Small intestine (tissue), 7 donors: Measurements from ENCODE around the gene URI1. TPM values are rescaled to one million over a fixed set of nuclear protein-coding genes. Genes with fewer than 3 reads are reported as not detected.
"Not testable (repeated sequence)": the region's sequence is repeated elsewhere in the genome, so short reads cannot be mapped to it uniquely, and the experiment has no call there.

Experiments
- DNase-seq, 2 donors: peaks; one replicate each; pipeline versions ENCODE4 v3.0.0 to v3.0.0-alpha.2; 2013
- FAIRE-seq: peaks from 2 replicates; lab custom pipeline; 2012; peaks lifted over from hg19 to GRCh38; lab: Jason Lieb, UNC
- H3K27ac ChIP-seq, 3 donors: one replicate each; pipeline ENCODE4 v1.5.1; 2013; ENCODE audit warnings: low read length in 2 of 3, mild to moderate bottlenecking in 2 of 3, control low read depth in 1 of 3, inconsistent platforms in 1 of 3, low read depth in 1 of 3, moderate library complexity in 1 of 3
- H3K27me3 ChIP-seq, 3 donors: one replicate each; pipeline ENCODE4 v1.6.1; 2013; ENCODE audit warnings: low read length in 3 of 3, inconsistent platforms in 1 of 3; ENCODE audit not compliant: control insufficient read depth in 3 of 3, insufficient read depth in 3 of 3
- H3K36me3 ChIP-seq, 3 donors: one replicate each; pipeline ENCODE4 v1.6.1; 2013; ENCODE audit warnings: low read length in 3 of 3, inconsistent platforms in 1 of 3, low read depth in 1 of 3, mild to moderate bottlenecking in 1 of 3, moderate library complexity in 1 of 3; ENCODE audit not compliant: control insufficient read depth in 3 of 3, insufficient read depth in 2 of 3
- H3K4me1 ChIP-seq, 3 donors: one replicate each; pipeline ENCODE4 v1.6.1; 2013; ENCODE audit warnings: low read length in 2 of 3, inconsistent platforms in 1 of 3, low read depth in 1 of 3, mild to moderate bottlenecking in 1 of 3, moderate library complexity in 1 of 3; ENCODE audit not compliant: control insufficient read depth in 3 of 3, insufficient read depth in 2 of 3
- H3K4me3 ChIP-seq, 3 donors: one replicate each; pipeline ENCODE4 v1.5.1; 2013; ENCODE audit warnings: low read length in 3 of 3, control low read depth in 1 of 3, inconsistent platforms in 1 of 3, low read depth in 1 of 3, mild to moderate bottlenecking in 1 of 3, moderate library complexity in 1 of 3
- H3K9me3 ChIP-seq, 2 donors: one replicate each; pipeline ENCODE4 v1.6.1; 2013; ENCODE audit warnings: low read depth in 1 of 2, low read length in 1 of 2; ENCODE audit not compliant: control insufficient read depth in 2 of 2, insufficient read depth in 1 of 2
- WGBS, 3 donors: extraction: QIAGEN DNeasy Blood & Tissue Kit; methylation state at CpG; one replicate each; pipeline ENCODE4 v1.1.7; 2013; 5-methylcytosine and 5-hydroxymethylcytosine counted together
- polyA plus RNA-seq, 4 donors: library from polyadenylated mRNA; stranded (reverse) in 3 of 4; unstranded in 1 of 4; fragments of 200-250 nt in 3 of 4; fragments of 120-200 nt in 1 of 4; gene quantifications; one replicate each; pipeline versions ENCODE4 v1.2.1 to v1.2.3, GENCODE V29; 2013
- donor health status: healthy with polysubstance abuse.
- donor health status: control.
- donor health status: control.
- donor health status: Bipolar disorder and iron deficiency.
- donor health status: healthy.

URI1 gene
- polyA plus RNA-seq, 4 donors: 14.3 to 60.3 (median 27.9) TPM

DNA sequence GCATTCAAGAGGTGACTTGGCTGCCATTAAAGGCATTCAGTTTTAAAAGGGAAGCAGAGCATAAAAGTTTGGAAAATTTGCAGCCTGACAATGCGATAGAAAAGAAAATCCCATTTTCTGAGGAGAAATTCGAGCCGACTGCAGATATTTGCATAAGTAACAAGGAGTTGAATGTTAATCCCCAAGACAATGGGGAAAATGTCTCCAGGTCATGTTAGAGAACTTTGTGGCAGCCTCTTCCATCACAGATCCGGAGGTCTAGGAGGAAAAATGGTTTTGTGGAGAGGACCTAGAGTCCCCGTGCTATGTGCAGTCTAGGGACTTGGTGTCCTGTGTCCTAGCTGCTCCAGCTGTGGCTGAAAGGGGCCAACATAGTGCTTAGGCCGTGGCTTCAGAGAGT is 99.9 kb downstream of the URI1 start:
- not testable (repeated sequence) for H3K9me3 ChIP-seq, H3K4me3 ChIP-seq, H3K36me3 ChIP-seq, DNase-seq, H3K27me3 ChIP-seq, FAIRE-seq, H3K27ac ChIP-seq, H3K4me1 ChIP-seq
- WGBS, 3 donors: 92 to 97% (median 93%) methylated on average over 6 of the region's 6 CpGs

GRCh38 chr19:30043008-30043407 is 101.0 kb downstream of the URI1 start:
- not testable (repeated sequence) for H3K4me1 ChIP-seq, H3K4me3 ChIP-seq, H3K27me3 ChIP-seq, H3K9me3 ChIP-seq, H3K36me3 ChIP-seq, DNase-seq, H3K27ac ChIP-seq, FAIRE-seq

- no peak for DNase-seq
- no peak for FAIRE-seq
- 92 to 94% (median 93%) methylated on average over 13 of the region's 13 CpGs for WGBS, 3 donors
These were observed 102.5 kb downstream of the URI1 start for GRCh38 chr19:30044273-30045248.

DNA sequence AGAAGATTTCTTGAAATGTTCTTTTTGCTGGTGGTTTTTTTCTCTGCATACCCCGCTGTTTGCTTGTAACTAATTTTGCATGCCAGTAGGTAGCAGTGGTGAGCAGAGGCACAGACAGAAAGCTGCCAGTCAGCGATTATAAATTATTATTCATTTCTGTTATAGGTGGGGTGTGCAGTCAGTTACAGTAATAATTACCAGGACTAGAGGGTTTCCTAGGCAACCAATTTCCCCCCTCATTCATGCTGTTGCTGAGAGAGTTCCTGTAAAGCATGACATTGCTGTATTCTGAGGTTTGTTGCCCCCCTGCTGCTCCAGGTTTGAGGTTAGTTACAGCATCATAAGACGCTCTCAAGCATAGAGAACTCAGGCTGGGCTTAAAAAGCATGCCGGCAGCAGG is 104.5 kb downstream of the URI1 start:
- no peaks in the 10 kb centered on the region for H3K27me3 ChIP-seq
- DNase-seq (no peak), FAIRE-seq (no peak)
- 38 to 42% (median 41%) methylated on average over 4 of the region's 4 CpGs for WGBS, 3 donors
- no peak overlapping the region for H3K27ac ChIP-seq
- no peaks in the 10 kb centered on the region for H3K9me3 ChIP-seq
- H3K4me3 ChIP-seq: no peak overlapping the region
- H3K36me3 ChIP-seq: no peaks in the 10 kb centered on the region
- H3K4me1 ChIP-seq: no peaks in the 10 kb centered on the region

More at GRCh38 chr19:30044273-30045248, 102.5 kb downstream of the URI1 start:
- H3K36me3 ChIP-seq: no peaks in the 10 kb centered on the region
- no peaks in the 10 kb centered on the region for H3K4me1 ChIP-seq
- H3K27me3 ChIP-seq: no peaks in the 10 kb centered on the region
- no peak overlapping the region for H3K4me3 ChIP-seq
- H3K27ac ChIP-seq: no peak overlapping the region
- H3K9me3 ChIP-seq: no peaks in the 10 kb centered on the region

- no peaks in the 10 kb centered on the region for H3K36me3 ChIP-seq
- H3K27ac ChIP-seq: no peak overlapping the region
- H3K4me3 ChIP-seq: no peak overlapping the region
- no peak for FAIRE-seq
- H3K4me1 ChIP-seq: no peaks in the 10 kb centered on the region
- DNase-seq: peak in 1 of 2 donors; percentile 36
- WGBS, 3 donors: 49 to 78% (median 63%) methylated on average over 8 of the region's 8 CpGs
- no peaks in the 10 kb centered on the region for H3K9me3 ChIP-seq
- no peaks in the 10 kb centered on the region for H3K27me3 ChIP-seq
These were observed 105.4 kb downstream of the URI1 start for GRCh38 chr19:30047432-30047831.

DNA sequence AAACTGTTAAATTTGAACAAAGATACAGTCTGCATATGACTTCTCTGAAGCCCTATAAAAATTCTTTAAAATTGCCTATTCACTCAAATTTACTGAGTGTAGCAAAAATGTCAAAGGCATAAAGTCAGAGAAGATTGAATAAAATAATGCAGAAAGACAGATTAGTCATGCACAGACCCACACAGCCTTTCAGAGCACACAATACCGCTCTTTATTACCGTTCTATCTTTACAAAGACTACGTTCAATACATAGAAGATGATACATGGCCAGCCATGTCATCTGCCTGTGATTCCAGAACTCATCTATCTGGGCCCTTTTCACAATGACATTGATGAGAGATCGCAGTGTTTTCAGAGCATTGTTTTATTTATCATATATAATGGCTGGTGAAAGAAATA is 107.2 kb downstream of the URI1 start:
- 81 to 90% (median 85%) methylated on average over 4 of the region's 4 CpGs for WGBS, 3 donors
- Histone ChIP-seq H3K9me3 (no peaks in the 10 kb centered on the region), H3K4me1 (no peaks in the 10 kb centered on the region), H3K4me3 (no peak overlapping the region), H3K36me3 (no peaks in the 10 kb centered on the region), H3K27ac (no peak overlapping the region), H3K27me3 (no peaks in the 10 kb centered on the region)
- DNase-seq: no peak
- FAIRE-seq: no peak

DNA sequence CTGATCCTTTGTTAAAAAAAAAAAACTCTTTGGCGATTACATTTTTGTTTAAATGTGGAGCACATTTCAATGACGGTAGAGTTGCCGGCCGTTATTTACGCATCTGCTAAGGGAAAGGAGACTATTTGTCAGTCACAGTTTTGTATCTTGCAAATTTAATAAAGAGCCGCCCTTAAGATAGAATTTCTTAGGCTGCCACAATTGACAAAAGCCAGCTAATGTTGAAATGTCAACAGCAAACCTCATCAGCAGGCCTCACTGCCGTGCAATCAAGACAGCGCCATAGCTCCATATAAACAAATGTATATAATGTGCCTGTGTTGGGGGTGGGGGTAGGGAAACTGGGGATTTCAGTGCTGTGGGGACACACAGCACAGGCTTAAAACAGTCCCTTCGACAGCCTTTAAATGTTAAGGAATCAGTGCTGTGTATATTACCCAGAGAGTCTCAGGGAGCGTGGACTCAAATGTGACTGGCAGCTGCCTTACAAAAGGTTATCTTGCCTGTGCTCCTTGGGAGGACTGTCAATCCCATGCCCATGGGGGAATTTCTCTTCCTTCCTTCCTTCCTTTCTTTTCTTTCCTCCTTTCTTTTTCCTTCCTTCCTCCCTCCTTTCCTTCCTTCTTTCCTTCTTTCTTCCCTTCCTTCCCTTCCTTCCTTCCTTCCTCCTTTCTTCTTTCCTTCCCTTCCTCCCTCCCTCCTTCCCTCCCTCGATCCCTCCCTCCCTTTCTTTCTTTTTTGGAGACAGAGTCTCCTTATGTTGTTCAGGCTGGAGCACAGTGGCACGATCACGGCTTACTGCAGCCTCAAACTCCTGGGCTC is 108.0 kb downstream of the URI1 start:
- FAIRE-seq (no peak), DNase-seq (no peak)
- Histone ChIP-seq H3K4me3 (no peak overlapping the region), H3K27me3 (no peaks in the 10 kb centered on the region), H3K9me3 (no peaks in the 10 kb centered on the region), H3K36me3 (no peaks in the 10 kb centered on the region), H3K4me1 (no peaks in the 10 kb centered on the region), H3K27ac (no peak overlapping the region)
- 66 to 68% (median 66%) methylated on average over 13 of the region's 13 CpGs for WGBS, 3 donors
